Fibroblast of skin of abdomen (primary cell): ENCODE data around the gene ITGA8. TPM values are rescaled to one million over a fixed set of nuclear protein-coding genes. Genes with fewer than 3 reads are reported as not detected.
"Not testable (repeated sequence)": the region's sequence is repeated elsewhere in the genome, so short reads cannot be mapped to it uniquely, and the experiment has no call there.

Experiments
- DNase-seq: peaks from one replicate; pipeline ENCODE4 v3.0.0-alpha.2; 2013
- polyA plus RNA-seq, 2 experiments: library from polyadenylated mRNA; unstranded; fragments of 120-200 nt; gene quantifications; one replicate each; pipeline ENCODE4 v1.2.1, GENCODE V29; 2013; ENCODE audit not compliant: insufficient read length in 2 of 2

Gene ITGA8
- 2.3 TPM for polyA plus RNA-seq (2013, experiment 1 of 2; ENCODE audit: insufficient read length)
- 2.3 TPM for polyA plus RNA-seq (2013, experiment 2 of 2; ENCODE audit: insufficient read length)

DNA sequence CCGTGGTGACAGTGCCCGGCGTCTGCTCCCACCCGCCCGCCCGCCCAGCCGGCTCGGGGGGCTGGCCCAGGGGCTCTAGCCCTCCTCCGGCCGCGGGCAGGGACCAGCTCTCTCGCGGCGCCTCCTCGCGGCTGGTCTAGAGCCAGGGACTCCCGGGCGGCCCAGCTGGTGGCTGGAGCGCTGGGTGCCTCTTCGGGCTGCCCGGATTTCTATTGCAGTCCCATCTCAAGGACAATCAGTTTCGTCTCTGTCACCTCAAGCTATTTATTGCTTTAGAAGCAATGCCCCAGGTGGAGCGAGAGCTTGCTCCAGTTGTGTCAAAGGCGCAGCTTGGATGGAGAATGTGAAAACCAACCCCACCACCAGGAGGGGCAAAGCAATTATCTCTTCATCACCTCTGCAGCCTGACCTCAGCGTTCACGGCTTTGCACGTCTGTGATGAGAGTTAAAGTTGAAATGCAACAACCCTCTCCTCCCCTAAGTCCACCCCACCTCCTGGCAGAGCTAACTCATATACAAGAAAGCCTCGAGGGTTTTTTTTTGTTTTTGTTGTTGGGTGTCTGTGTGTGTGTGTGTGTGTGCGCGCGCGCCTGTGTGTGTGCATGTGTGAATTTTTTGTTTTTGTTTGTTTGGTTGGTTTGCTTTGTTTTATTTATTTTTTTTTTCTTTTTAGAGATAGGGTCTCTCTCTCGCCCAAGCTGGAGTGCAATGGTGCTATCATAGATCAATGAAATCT is at the start of gene ITGA8:
ITGA8 (minus strand) TSS at position 24 of the 736 bp plus-strand sequence. CDS start 151 bp downstream, outside the sequence.
- peak; percentile 44 for DNase-seq

DNA sequence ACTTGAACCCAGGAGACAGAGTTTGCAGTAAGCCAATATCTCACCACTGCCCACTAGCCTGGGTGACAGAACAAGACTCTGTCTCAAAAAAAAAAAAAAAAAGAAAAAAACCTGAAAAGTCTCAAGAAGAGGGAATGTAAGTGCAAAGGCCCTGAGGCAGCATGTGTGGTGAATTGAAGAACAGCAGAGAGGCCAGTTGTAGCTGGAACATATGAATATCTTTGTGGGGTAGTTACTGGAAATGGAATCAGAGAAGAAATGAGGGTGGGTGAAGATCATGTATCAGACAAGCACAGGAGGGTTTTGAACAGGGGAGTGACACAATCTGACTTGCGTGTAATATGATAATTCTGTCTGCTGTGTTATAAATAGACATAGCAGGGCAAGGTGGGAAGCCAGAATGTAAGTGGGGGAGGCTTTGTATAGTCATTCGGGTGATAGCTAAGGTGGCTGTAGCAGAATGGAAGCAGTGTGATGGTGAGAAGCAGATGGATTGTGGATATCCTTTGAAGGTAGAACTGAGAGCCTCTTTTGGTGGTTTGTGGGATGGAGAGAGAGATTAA is 45.3 kb upstream of the ITGA8 start:
- no peak for DNase-seq

DNA sequence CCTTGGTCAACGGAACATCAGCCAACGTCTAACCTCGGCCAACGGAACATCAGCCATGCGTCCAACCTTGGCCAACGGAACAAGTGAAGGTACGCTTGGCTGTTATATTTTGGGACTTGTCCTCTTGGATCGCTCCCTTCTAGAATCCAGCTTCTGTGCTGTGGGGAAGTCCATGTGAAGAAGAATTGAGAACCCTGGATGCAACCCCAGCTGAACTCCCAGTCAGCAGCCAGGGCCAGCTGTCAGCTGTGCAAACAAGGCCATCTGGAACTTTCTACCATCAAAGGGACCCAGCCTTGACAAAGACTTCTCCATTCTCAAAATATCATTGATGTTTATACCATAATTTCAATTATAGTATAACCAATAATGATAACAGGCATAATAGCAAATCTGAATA is 43.3 kb upstream of the ITGA8 start:
- no peak for DNase-seq

GRCh38 chr10:15762239-15762638 is 42.5 kb upstream of the ITGA8 start:
- not testable (repeated sequence) for DNase-seq

DNA sequence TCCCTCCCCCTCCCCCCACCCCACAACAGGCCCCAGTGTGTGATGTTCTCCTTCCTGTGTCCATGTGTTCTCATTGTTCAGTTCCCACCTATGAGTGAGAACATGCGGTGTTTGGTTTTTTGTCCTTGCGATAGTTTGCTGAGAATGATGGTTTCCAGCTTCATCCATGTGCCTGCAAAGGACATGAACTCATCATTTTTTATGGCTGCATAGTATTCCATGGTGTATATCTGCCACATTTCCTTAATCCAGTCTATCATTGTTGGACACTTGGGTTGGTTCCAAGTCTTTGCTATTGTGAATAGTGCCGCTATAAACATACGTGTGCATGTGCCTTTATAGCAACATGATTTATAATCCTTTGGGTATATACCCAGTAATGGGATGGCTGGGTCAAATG is 41.5 kb upstream of the ITGA8 start:
- DNase-seq: not testable (repeated sequence)

GRCh38 chr10:15760681-15761080 is 41.0 kb upstream of the ITGA8 start:
- peak; percentile 67 for DNase-seq

DNA sequence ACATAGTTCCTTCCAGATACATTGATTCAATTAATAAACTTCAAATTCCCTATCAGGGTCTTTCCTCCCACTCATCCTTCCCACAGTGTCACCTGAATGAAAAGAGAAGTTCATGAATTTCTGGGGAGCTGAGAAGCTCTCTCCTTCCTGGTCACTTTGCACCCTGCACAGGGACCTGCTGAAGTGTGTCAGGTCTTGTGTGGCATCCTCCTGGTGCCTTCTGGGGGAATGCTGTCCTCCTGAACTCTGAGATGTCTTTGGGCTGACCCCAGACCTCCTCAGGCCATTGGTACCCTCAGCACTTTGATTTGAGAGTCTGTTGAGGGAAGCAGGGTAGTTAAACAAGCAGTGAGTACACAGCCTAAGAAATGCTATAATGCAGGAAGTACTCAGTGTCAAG is 39.5 kb upstream of the ITGA8 start:
- no peak for DNase-seq

DNA sequence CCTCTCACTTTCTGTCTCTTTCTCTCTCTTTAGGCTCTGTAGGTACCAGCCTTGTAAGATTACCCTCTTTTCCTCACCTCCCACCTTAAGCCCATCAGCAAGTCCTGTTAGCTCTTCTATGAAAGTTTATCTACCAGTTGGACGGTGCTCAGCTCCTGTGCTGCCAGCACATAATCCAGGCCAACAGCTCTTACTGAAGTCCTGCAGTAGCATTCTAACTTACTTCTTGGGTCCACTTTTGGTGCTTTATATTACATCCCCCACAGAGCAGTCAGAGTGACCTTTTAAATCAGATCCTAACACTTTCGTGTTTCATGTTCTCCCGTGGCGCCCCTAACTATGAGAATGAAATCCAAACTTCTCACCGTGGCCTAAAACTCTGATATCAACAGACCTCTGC is 38.9 kb upstream of the ITGA8 start:
- DNase-seq: no peak

DNA sequence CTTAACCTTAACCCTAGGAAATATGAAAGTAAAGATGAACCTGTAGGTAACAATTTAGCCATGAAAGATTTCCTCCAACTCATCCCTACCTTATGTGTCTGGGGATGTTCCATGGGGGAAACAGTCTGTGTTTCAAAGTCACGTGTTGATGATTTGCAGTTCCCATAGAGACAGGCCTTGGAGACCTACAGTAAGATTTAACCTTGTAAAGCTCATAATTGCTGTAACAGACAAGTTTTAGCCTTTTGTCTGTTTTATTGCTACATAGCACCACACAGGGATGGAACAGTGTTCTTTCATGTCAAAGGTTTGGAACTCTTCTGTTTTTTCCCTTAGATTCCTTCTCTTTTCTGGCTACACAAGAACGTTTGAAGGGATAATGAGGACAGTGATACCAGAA is 35.2 kb upstream of the ITGA8 start:
- no peak for DNase-seq

DNA sequence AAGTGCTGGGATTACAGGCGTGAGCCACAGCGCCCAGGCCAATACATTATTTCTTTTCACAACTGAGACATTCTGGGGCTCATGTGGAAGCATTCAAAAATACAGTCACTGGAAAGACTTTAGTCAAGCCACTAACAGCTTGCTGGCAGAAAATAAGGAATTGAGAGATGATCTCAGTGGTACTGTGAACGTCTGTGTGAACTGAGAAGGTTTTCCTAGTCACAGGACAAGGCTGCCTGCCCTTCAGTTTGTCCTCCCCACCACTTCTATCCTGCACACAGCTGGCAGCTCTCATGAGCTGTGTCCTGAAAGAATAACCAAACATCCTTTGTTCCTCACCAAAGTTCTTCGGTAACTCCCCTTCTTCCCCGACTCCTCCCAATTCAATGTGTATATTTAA is 31.3 kb upstream of the ITGA8 start:
- no peak for DNase-seq

DNA sequence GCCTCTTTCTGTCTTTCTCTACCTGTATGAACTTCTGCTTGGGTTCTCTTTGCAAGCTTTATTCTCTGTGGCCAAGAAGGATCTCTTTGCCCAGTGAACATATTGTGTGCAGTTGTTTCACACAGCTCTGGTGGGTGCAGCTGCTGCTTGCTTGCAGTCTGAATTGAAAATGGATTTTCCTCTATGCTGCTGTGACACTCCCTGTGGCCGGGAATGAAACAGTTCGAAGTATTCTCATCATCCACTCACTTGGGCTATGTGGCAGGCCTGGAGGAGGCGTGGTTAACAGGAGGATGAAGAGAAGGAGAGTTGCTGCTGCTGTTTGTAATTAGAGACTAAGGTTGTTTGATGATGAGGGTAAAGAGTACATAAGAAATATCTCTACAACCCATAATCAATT is 28.4 kb upstream of the ITGA8 start:
- DNase-seq: peak; percentile 54

DNA sequence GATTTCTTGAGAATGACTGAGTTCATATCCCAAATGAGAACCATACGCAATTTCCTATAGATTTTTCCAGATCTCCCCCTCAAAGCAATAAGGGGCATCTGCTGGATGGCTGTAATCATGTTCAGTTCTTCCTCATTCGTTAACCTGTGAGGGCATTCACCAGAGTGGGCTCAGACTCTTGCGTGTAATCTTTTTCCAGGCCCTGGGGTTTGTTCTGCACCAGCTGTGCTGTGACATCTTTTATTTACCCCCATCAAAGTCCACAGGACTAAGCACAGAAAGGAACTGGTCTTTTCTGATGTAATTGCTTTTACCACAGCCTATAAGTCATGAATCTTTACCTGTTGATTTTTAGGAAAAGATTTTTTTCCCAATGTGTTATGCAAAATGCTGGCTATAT is 27.9 kb upstream of the ITGA8 start:
- no peak for DNase-seq

- peak; percentile 87 for DNase-seq
Observed at GRCh38 chr10:15745751-15746150, 26.0 kb upstream of the ITGA8 start.

DNA sequence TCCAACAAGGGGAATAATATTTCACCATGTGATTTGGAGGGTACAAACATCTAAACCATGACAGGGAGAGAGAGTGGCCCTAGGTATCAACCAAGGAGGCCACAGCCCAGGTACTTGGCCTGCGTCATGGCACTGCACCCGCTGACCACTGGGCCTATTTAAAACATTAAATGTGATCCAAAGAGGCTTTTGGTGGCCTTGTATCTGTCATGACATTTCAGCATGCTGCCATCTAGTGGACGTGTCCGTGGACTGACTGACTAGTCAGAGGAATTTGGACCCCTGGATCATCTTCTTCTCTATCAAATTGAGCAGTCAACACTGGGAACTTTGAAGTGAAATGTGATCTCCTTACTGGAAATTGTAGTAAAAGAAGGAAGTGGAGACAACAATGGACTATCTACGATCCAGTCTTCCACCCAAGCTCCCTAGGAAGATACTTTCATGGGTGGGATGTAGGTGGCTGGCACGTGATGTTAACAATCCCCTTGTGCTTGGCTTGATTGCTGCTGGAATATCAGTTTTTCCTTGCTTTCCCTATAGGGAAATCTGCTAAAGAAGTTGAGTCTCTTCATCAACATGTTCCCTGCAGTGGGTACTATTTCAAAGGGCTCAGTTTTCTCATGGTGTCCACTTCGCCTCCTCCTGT is 24.6 kb upstream of the ITGA8 start:
- DNase-seq: peak; percentile 32

DNA sequence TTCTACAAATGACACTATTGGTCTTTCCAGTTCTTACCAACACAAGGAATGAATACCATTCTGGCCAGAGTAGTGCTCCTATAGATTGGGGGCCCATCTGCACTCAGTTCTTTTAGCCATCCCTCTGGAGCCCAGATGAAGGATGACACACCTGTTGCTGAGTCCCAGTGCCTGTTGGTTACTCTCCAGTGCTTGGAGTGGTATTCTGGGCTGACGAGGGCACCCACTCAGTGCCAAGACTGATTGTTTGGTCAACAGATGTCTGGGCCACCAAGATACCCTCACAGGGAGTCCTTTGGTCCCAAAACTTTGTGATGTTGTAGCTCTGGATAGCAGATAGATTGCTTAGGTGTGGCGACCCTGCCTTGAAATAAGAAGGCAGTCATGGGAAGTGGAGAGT is 23.7 kb upstream of the ITGA8 start:
- no peak for DNase-seq

DNA sequence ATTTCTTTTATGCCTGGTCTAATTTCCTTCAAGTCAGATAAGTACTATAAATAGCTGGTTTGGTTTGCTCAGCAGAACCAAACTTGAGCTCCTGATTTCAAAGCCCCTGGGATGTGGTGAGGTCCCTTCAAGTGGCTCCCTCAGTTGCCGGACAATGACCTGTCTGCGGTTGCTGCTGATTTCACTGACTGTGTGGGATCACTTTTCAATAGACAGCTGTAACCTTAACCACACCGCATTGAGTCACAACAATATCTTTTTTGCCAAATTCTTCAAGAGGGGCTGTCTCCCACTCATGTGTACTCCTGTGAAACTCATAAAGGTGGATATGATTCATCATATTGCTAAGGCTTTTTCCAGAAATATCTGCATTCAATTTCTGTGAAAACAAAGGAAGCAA is 23.1 kb upstream of the ITGA8 start:
- peak; percentile 32 for DNase-seq

GRCh38 chr10:15742102-15742501 is 22.4 kb upstream of the ITGA8 start:
- no peak for DNase-seq

DNA sequence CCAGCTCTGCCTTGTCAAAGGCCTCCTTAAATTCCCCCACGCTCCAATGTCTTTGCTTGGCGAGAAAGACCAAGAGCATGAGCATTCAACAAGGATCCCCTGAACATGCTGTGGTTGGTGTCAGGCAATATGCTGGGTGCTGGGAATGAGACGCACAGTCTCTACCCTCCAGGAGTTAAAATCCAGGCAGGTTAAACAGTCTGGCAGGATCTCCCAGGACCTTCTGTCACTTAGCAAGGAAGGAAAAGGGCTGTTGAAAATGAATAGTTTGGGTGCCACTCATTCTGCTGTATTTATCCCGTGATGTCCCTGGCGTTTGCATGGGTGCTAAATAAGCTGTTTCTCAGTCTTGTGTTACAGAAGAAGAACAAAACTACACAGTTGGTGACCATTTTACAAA is 21.9 kb upstream of the ITGA8 start:
- no peak for DNase-seq

DNA sequence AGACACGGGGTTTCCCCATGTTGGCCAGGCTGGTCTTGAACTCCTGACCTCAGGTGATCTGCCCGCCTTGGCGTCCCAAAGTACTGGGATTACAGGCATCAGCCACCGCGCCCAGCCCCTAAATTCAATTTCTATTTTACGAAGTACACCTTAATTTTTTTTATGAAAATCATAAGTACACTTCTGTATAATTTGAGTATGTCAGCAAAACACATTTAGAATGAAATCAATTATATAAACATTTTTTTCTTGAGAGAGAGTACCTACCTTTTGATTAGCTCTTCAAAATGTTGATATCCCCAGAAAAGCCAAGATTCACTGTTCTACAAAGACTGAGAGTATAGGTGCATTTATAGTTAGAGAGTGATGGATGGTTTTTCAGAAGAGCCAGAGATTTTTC is 20.5 kb upstream of the ITGA8 start:
- no peak for DNase-seq

- DNase-seq: no peak
Observed at GRCh38 chr10:15739254-15739970, 19.7 kb upstream of the ITGA8 start.

GRCh38 chr10:15738270-15738925 is 18.7 kb upstream of the ITGA8 start:
- peak; percentile 36 for DNase-seq

DNA sequence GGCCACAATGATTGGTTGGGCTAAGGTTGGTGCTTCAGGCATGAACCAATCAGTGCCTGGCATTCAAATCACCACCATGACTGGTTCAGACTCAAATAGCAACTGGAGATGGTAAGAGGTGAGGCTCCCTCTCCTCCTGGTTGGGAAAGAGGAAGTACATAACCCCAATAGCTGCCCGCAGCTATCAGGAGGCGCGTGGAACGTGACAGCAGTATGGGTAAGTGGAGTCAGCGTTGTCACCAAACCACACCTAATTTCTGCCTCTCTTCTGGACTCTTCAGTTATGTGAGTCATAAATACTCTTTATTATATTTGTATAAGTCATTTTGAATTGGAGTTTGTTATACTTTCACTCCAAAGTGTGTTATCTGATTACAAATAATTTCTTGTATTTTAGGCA is 17.9 kb upstream of the ITGA8 start:
- DNase-seq: no peak

GRCh38 chr10:15735763-15736162 is 16.0 kb upstream of the ITGA8 start:
- peak; percentile 53 for DNase-seq
